Aorta (tissue), 5 donors: Measurements from ENCODE around the gene PRR33. TPM values are rescaled to one million over a fixed set of nuclear protein-coding genes. Genes with fewer than 3 reads are reported as not detected.

Source experiments
- ATAC-seq: fragments of 200-7000 bp; cut with Tn5 transposase; one replicate; pipeline ENCODE4 v1.9.1; 2022; ENCODE audit warnings: moderate library complexity; ENCODE audit not compliant: low FRiP score
- DNase-seq, 2 donors: peaks; one replicate each; pipeline ENCODE4 v3.0.0-alpha.2; 2020
- H3K27ac ChIP-seq, 2 donors: one replicate each; pipeline ENCODE4 v1.5.1; 2013; ENCODE audit warnings: low read length in 2 of 2, mild to moderate bottlenecking in 2 of 2, moderate library complexity in 2 of 2, control low read depth in 1 of 2, inconsistent platforms in 1 of 2, low read depth in 1 of 2
- H3K27me3 ChIP-seq, 2 donors: one replicate each; pipeline ENCODE4 v1.6.1; 2013; ENCODE audit warnings: control low read depth in 1 of 2, low read length in 1 of 2, mild to moderate bottlenecking in 1 of 2, moderate library complexity in 1 of 2; ENCODE audit not compliant: insufficient read depth in 2 of 2, control insufficient read depth in 1 of 2
- H3K36me3 ChIP-seq, 2 donors: one replicate each; pipeline ENCODE4 v1.6.1; 2013; ENCODE audit warnings: control low read depth in 1 of 2, low read length in 1 of 2, mild to moderate bottlenecking in 1 of 2; ENCODE audit not compliant: insufficient read depth in 2 of 2, control insufficient read depth in 1 of 2
- H3K4me1 ChIP-seq, 2 donors: one replicate each; pipeline ENCODE4 v1.6.1; 2013; ENCODE audit warnings: low read length in 2 of 2, control low read depth in 1 of 2, mild to moderate bottlenecking in 1 of 2, moderate library complexity in 1 of 2; ENCODE audit not compliant: insufficient read depth in 2 of 2, control insufficient read depth in 1 of 2
- H3K4me3 ChIP-seq, 2 donors: one replicate each; pipeline ENCODE4 v1.5.1; 2013; ENCODE audit warnings: low read length in 2 of 2, control low read depth in 1 of 2, mild to moderate bottlenecking in 1 of 2
- H3K9me3 ChIP-seq: one replicate; pipeline ENCODE4 v1.6.1; 2013; ENCODE audit warnings: mild to moderate bottlenecking, low read length; ENCODE audit not compliant: control insufficient read depth
- WGBS, 2 donors: extraction: QIAGEN DNeasy Blood & Tissue Kit; methylation state at CpG; one replicate each; pipeline ENCODE4 v1.1.7; 2013; 5-methylcytosine and 5-hydroxymethylcytosine counted together
- intact Hi-C, 2 donors: fragments of 100-400 bp; cut with DNase I; formaldehyde crosslinking; loops; one replicate each; pipeline versions ENCODE4 v1.14.2 to v1.15.0; 2022
- polyA plus RNA-seq, 2 donors: library from polyadenylated mRNA; stranded (reverse); fragments of 200-250 nt; gene quantifications; one replicate each; pipeline ENCODE4 v1.2.3, GENCODE V29; 2013
- total RNA-seq, 2 donors: library from RNA; stranded (reverse); fragmentation: NEBNext Ultra II Directional; extraction: Animal tissue kit (Norgen Biotek cat#: 25700); gene quantifications; one replicate each; pipeline ENCODE4 v1.2.1, GENCODE V29; 2021
- donor health status: healthy with polysubstance abuse.
- donor health status: Bipolar disorder and iron deficiency.
- donor health status: DM: no; HTN: no; CAD: no.
- donor health status: DM: no; HTN: no; CAD: no.
- donor health status: DM: yes; HTN: yes; CAD: no.

The PRR33 gene
- total and polyA plus RNA-seq, 4 donors, result not detected

DNA sequence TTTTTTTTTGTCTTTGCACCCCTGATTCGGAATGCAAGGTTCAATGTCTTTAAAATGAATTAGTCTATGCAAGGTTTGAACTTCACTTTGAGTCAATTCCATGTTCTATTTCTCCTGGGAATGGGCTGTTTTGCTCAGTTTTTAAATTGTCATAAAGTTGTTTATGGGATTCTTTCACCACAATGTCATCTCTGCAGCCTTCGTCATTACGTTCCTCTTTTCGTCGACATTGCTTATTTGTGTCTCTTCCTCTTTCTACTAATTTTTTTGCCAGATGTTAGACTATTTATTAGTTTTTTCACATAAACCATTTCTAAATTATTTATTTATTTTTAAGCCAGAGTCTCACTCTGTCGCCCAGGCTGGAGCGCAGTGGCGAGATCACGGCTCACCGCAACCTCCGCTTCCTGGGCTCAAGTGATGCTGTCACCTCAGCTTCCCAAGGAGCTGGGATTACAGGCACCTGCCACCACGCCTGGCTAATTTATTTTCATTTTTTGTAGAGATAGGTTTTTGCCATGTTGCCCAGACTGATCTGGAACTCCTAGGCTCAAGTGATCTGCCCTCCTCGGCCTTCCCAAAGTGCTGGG, 20.7 kb upstream of the PRR33 start:
- Histone ChIP-seq H3K9me3 (no peaks in the 10 kb centered on the region), H3K4me3 (no peak overlapping the region), H3K36me3 (no peaks in the 10 kb centered on the region), H3K4me1 (peaks cover 0 to 3% of the 10 kb centered on the region in 2 donors), H3K27ac (no peak overlapping the region), H3K27me3 (no peaks in the 10 kb centered on the region)
- WGBS, 2 donors, result 90% methylated on average over 13 of the region's 13 CpGs
- intact Hi-C loops, result no loop called here
- DNase-seq, result no peak
- ATAC-seq, result no peak

DNA sequence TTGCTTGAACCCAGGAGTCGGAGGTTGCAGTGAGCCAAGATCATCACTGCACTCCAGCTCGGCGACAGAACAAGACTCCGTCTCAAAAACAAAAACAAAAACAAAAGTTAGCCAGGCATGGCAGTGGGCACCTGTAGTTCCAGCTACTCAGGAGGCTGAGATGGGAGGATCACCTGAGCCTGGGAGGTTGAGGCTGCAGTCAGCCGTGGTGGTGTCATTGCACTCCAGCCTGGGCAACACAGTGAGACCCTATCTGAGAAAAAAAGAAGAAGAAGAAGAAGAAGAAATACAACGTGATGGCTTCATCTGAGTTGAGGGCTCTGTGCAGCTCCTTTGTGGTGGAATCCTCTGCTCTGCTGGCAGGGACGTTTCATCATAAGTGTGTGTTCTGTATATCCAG, 17.8 kb upstream of the PRR33 start:
- DNase-seq (no peak), ATAC-seq (no peak)
- peaks cover 0 to 3% of the 10 kb centered on the region in 2 donors for H3K4me1 ChIP-seq
- intact Hi-C loops, result no loop called here
- H3K27me3 ChIP-seq, result no peaks in the 10 kb centered on the region
- H3K9me3 ChIP-seq, result no peaks in the 10 kb centered on the region
- H3K4me3 ChIP-seq, result no peak overlapping the region
- H3K27ac ChIP-seq, result no peak overlapping the region
- 93% methylated on average over 7 of the region's 7 CpGs for WGBS, 2 donors
- H3K36me3 ChIP-seq, result no peaks in the 10 kb centered on the region

DNA sequence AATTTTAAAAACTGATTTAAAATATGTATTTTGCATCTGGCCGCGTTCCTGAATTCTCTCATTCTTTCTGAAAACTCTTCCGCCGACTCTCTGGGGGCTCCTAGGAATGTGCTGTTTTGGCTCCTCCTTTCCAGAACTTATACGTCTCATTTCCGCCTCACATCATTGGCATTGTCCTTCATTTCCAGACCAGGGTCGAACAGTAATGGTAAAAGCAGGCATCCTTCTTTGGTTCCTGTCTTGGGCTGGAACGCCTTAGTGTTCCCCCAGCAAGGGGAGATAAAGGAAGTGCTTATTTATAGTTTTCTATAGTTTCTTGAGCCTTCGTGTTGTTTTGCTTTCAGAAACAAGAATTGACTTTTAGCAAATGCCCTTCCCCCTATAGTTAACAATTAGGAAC, 16.9 kb upstream of the PRR33 start:
- Histone ChIP-seq H3K27ac (no peak overlapping the region), H3K36me3 (no peaks in the 10 kb centered on the region), H3K9me3 (no peaks in the 10 kb centered on the region), H3K27me3 (no peaks in the 10 kb centered on the region), H3K4me3 (no peak overlapping the region), H3K4me1 (peaks cover 0 to 3% of the 10 kb centered on the region in 2 donors)
- ATAC-seq (no peak), DNase-seq (no peak)
- WGBS, 2 donors, result 4 to 5% methylated on average over 9 of the region's 9 CpGs
- intact Hi-C loops, result no loop called here

DNA sequence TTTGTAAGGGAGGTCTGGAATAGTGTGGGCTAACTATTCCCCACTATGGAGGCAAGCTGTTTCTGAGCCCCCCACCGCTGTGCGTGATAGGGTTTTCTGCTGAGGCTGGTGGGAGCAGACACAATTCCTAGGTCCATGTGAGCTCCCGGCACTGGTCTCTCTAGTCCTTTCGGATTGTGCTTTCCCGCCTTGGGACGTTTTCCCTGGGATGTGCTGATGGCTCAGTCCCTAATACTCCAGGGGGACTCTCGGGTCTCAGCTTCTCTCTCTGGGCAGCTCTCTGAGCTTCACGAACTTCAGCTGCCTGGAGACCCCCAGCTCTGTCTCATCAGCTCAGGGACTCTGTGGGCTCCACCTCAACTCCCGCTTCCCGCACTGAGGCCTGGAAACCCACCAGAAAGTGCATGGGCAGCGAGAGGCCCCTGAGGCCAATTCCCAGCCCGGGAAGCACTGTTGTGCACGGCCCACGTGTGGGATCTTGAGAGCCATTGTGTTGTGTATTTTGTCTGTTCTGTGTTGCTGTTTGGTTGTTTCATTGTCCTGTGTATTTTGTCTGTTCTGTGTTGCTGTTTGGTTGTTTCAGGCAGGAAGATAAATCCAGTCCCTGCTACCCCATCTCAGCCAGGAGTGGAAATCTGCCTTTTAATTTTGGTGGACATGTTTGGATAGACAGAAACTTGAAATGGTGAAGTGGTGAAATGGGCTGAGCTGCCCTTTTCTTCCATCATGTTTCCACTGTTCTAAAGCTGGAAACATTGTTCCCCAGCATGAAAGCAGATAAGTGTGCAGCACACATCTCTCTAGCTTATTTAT, 15.1 kb upstream of the PRR33 start:
- ATAC-seq (peak; percentile 41), DNase-seq (no peak)
- Histone ChIP-seq H3K9me3 (no peaks in the 10 kb centered on the region), H3K27ac (no peak overlapping the region), H3K4me3 (no peak overlapping the region), H3K27me3 (no peaks in the 10 kb centered on the region), H3K4me1 (peaks cover 0 to 3% of the 10 kb centered on the region in 2 donors), H3K36me3 (no peaks in the 10 kb centered on the region)
- intact Hi-C loops, result no loop called here
- WGBS, 2 donors, result 83 to 88% methylated on average over 14 of the region's 14 CpGs

DNA sequence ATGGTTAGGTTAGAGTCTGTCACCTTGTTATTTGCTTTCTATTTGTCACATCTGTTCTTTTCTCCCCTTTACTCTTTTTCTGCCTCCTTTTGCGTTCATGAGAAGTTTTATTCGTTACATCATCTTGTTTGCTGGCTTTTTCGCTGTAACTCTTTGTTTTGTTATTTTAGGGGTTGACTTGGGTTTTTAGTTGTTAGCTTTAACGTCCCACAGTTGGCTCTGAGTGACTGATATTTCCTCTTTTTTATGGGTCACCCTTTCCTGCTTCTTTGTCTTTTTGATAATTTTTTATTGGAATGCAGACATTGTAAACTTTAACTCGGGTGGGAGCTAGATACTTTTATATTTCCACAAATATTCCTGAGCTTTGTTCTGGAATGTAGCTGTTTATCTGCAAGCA, 14.5 kb upstream of the PRR33 start:
- no peaks in the 10 kb centered on the region for H3K9me3 ChIP-seq
- no peaks in the 10 kb centered on the region for H3K27me3 ChIP-seq

DNA sequence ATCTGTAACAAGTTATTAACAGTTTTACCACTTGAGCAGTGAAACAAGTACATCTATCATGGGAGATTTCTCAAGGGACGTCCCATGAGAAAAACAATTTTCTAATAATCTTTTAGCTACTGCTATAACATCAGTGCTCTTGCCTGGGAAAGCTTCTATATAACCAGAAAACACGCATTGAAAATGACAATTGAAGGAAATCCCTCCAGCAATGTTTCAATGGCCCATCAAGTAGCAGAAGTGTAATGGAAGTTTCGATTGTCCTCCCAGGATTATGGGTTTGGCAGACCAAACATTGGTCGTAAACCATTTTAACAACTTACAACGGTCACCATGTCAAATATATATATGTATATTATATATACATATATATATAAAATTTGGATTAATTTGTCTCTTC, 8.0 kb upstream of the PRR33 start:
- Histone ChIP-seq H3K4me1 (no peaks in the 10 kb centered on the region), H3K4me3 (no peak overlapping the region), H3K36me3 (no peaks in the 10 kb centered on the region), H3K27ac (no peak overlapping the region), H3K9me3 (no peaks in the 10 kb centered on the region), H3K27me3 (no peaks in the 10 kb centered on the region)
- no peak for ATAC-seq
- no peak for DNase-seq
- intact Hi-C loops, result no loop called here
- 92 to 93% methylated on average over 5 of the region's 5 CpGs for WGBS, 2 donors

More for the DNA sequence above, 14.5 kb upstream of the PRR33 start:
- intact Hi-C loops, result no loop called here
- Histone ChIP-seq H3K4me1 (peaks cover 0 to 3% of the 10 kb centered on the region in 2 donors), H3K4me3 (no peak overlapping the region), H3K36me3 (no peaks in the 10 kb centered on the region), H3K27ac (no peak overlapping the region)
- ATAC-seq (no peak), DNase-seq (no peak)
- 62 to 65% methylated on average over 5 of the region's 5 CpGs for WGBS, 2 donors

DNA sequence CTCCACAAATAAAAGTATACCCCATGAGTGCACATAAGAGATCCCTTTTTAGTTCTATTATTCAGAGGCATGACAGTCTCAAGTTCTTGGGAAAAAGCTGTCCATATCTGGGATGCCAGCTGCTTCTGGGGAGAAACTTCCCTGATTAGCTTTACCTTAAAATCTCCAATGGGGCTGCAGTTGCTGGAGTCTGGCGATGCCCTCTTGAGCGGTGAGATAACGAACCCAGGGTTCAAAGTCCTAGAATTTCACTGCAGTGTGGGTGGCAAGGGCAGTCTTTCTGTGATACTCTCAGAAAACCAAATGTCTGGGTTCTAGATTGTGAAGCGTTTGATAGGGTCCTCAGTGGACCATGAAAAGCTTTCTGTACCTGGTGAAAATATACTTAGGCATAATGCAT, 7.4 kb upstream of the PRR33 start:
- Histone ChIP-seq H3K4me3 (no peak overlapping the region), H3K27me3 (no peaks in the 10 kb centered on the region), H3K4me1 (no peaks in the 10 kb centered on the region), H3K27ac (no peak overlapping the region), H3K36me3 (no peaks in the 10 kb centered on the region), H3K9me3 (no peaks in the 10 kb centered on the region)
- ATAC-seq (no peak), DNase-seq (no peak)
- WGBS, 2 donors, result 91 to 95% methylated on average over 4 of the region's 4 CpGs
- intact Hi-C loops, result no loop called here

DNA sequence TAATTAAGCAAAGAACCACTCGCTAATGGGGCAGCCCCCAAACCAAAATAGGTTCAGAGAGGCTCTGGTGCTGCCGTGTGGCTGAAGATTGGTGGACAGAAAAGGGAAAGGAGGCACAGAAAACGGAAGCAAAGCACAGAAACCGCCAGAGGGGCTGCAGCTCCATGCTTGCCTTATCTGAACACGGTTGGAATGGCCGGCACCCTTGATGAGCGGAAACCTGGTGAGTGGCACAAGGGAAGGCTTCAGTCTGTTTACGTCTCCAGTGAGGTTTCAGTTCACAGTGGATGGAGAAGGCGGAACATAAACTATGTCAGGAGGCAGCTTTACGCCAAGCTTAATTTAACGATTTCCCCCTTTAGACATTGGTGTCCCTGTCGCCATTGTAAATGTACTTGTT, 5.2 kb upstream of the PRR33 start:
- Histone ChIP-seq H3K4me3 (no peak overlapping the region), H3K9me3 (no peaks in the 10 kb centered on the region), H3K27ac (no peak overlapping the region), H3K36me3 (no peaks in the 10 kb centered on the region), H3K4me1 (no peaks in the 10 kb centered on the region), H3K27me3 (no peaks in the 10 kb centered on the region)
- intact Hi-C loops, result no loop called here
- no peak for DNase-seq
- 86 to 87% methylated on average over 12 of the region's 12 CpGs for WGBS, 2 donors
- ATAC-seq, result no peak

DNA sequence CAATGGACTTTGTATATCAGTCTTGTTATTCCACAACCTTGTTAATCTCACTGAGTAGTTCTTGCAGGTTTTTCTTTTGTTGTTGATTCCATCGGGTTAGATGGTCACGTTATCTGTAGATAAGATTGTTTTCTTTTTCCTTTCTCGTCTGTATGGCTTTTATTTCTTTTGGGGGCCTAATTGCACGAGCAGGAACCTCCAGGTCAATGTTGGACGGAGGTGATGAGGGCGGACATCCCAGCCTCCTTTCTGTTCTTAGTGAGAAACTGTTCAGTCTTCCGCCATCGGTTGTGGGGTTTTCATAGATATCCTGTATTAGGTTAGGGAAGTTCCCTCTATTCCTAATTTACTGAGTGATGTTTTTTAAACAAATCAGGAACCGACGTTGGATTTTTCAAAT, 4.8 kb upstream of the PRR33 start:
- intact Hi-C loops, result no loop called here
- Histone ChIP-seq H3K27ac (no peak overlapping the region), H3K27me3 (no peaks in the 10 kb centered on the region), H3K36me3 (no peaks in the 10 kb centered on the region), H3K4me3 (no peak overlapping the region), H3K9me3 (no peaks in the 10 kb centered on the region), H3K4me1 (no peaks in the 10 kb centered on the region)
- no peak for DNase-seq
- 64 to 67% methylated on average over 10 of the region's 10 CpGs for WGBS, 2 donors
- ATAC-seq, result no peak
